H1 (cell line): Measurements from ENCODE around the gene BOK. TPM values are rescaled to one million over a fixed set of nuclear protein-coding genes. Genes with fewer than 3 reads are reported as not detected.

Experiments
- RBBP5 ChIP-seq: IDR thresholded peaks from 2 replicates; pipeline ENCODE4 v1.7.1; 2012; ENCODE audit warnings: low read depth, mild to moderate bottlenecking, inconsistent platforms, low read length, moderate library complexity, borderline replicate concordance
- polyA plus RNA-seq, 7 experiments: library from polyadenylated mRNA; depleted of rRNA in 3 of 7; stranded (reverse) in 5 of 7; unstranded in 2 of 7; fragments of >200 nt in 5 of 7; fragments of 200-250 nt in 2 of 7; gene quantifications; 1 replicate in 5 of 7; 2 replicates in 1 of 7; 4 replicates in 1 of 7; pipeline versions ENCODE4 v1.2.1 to v1.2.3, GENCODE V29; 2011 to 2013; ENCODE audit warnings: missing spikeins in 2 of 7, mixed read lengths in 2 of 7
- total RNA-seq: library from RNA; stranded (reverse); fragmentation: NEBNext Ultra II Directional; extraction: Animal tissue kit (Norgen Biotek cat#: 25700); gene quantifications from 2 replicates; pipeline ENCODE4 v1.2.1, GENCODE V29; 2021

The BOK gene
- total and polyA plus RNA-seq, 2 of the 8 experiments (the other 6 are each of a cell fraction or from before 2014, with no cell fraction given): 33.7 to 37.6 TPM

GRCh38 chr2:241556746-241557145 lies 1.8 kb upstream of the BOK start (continued):
- TF ChIP-seq RBBP5: no peak
